GM12874 (cell line): Measurements from ENCODE around the gene SERPINI1.
A peak's percentile ranks its signal among the peaks of the same experiment; 100 is the strongest.

Experiments used
- TF ChIP-seq, protein P1 (sequence below): IDR thresholded peaks from 2 replicates; pipeline ENCODE4 v1.5.1; 2011; ENCODE audit warnings: low read depth, mild to moderate bottlenecking, control low read depth, low read length, moderate library complexity; ENCODE audit not compliant: insufficient read depth

The SERPINI1 gene

DNA sequence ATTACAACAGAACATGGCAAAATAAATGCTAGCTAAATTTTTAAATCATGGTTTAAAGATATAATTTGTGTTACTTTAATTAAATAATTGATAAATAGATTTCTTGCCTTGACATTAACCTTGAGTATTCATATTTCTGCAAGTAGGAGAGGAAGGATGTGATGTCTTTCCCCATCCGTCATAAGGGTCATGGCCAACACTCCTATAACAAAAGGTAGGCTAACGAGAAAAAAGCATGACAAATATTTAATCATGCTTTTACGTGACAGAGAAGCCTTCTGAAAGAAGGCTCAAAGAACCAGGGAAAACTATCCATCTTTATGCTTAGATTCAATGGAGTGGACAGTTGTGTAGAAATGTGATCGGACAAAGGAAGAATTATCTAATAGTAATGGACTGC is 135.2 kb downstream of the SERPINI1 start:
- TF ChIP-seq, protein P1, sequence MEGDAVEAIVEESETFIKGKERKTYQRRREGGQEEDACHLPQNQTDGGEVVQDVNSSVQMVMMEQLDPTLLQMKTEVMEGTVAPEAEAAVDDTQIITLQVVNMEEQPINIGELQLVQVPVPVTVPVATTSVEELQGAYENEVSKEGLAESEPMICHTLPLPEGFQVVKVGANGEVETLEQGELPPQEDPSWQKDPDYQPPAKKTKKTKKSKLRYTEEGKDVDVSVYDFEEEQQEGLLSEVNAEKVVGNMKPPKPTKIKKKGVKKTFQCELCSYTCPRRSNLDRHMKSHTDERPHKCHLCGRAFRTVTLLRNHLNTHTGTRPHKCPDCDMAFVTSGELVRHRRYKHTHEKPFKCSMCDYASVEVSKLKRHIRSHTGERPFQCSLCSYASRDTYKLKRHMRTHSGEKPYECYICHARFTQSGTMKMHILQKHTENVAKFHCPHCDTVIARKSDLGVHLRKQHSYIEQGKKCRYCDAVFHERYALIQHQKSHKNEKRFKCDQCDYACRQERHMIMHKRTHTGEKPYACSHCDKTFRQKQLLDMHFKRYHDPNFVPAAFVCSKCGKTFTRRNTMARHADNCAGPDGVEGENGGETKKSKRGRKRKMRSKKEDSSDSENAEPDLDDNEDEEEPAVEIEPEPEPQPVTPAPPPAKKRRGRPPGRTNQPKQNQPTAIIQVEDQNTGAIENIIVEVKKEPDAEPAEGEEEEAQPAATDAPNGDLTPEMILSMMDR, result no peak

DNA sequence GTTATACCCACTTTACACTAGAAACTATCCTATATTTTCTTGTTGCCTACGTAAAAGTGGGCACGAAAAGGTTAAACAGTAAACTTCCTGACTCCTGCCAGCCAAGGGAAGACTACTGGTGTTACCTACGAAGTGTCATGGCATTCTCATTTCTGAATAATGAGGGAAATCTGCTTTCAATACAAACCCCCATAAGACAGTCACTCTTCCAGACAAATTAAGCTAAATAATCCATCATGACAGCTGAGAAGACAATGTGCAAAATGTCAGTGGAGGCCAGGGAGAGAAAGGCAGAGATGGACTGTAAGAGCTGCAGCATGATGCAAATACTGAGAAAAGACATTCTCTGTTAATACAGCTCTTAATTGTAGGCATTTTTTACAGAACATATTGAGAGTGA is 136.5 kb downstream of the SERPINI1 start:
- TF ChIP-seq, protein P1, result no peak

DNA sequence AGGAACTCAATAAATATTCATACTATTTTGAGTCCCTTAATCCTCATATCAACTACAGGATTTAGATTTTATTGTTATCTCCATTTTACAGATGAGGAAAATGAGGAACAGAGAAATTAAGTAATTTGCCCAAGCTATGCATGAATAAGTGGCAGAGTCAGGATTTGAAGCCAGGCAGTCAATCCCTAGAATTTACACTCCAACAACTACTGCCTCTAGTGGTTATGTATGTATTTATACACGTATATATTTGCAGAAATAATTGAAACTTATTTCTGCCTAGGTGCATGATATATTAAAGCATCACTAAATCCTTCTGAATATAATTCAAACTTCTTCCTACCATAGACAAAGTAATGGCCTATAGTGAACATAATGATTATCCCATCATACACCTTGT is 137.4 kb downstream of the SERPINI1 start:
- TF ChIP-seq, protein P1, result 0 out of 2 replicates have a peak, but pooled peaks have one; percentile 3

DNA sequence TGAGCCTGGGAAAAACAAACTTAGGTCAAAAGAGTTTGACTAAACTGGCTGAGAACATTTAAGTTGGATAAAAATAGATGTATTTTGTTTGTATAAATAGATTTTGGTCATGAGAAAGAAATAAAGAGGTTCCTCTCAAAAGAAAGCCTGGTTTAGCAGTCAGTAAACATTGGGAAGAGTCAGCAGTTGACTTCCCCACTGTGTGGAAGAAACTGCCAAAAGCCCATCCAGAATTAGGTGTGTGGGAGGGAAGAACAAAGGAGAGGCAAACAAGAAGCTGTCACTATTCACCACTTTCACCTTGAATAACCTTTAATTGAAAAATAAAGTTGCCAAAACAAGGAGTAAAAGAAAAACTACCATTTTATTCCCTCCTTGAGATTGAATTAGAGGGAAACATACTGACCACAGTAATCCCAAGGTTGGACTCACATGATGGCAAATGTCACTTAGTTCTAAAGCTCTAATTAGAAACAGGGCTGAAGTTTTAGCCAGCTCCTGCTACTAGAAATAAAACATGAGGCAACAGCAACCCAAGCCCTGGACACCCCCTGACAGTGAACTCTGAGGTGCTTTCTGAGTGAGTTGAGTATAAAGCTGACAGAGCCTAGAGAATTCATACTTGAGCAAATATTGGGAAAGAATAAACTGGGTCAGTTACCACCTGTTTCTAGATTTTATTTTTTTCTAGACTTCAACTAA is 139.3 kb downstream of the SERPINI1 start:
- TF ChIP-seq, protein P1, result no peak
